GM19025 (cell line): ENCODE results near the gene MYO1E.
"Not testable (repeated sequence)": the region's sequence is repeated elsewhere in the genome, so short reads cannot be mapped to it uniquely, and the experiment has no call there.

Experiments
- ATAC-seq: cut with Tn5 transposase; IDR thresholded peaks from one replicate; pipeline ENCODE4 v1.9.1; 2021; ENCODE audit warnings: mild to moderate bottlenecking, low read depth, moderate library complexity; ENCODE audit not compliant: unreplicated experiment

MYO1E gene

DNA sequence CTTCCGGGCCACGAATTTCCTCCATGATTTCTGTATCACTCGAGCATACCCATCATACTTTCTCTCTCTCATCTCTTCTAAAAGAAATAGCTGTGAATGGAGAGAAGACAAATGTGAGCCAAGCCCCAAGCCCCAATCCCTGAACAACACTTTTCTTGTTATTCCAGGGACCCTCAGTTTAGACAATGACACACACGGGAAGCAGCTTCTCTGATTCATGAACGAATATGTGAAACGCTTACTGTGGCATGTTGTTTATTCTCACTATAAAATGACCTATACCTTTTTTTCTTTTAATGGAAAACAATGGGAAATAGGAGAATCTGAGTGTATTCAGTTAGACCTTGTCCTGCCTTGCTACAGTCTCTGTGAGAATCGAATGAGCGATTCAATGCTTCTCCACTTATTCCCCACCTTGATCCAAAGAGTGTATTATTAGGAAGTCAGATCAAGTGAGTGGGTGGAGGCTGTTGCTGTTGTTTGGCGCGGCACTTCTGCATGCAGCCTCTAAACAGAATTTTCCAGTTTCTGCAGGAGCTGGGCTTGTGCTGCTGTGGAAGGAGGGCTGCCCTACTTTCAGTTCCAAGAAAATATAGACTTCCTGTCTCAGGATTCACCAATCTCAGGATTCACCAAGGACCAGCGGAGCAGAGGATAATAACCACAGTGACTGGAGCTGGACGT lies 198.4 kb downstream of the MYO1E start:
- ATAC-seq: no peak

DNA sequence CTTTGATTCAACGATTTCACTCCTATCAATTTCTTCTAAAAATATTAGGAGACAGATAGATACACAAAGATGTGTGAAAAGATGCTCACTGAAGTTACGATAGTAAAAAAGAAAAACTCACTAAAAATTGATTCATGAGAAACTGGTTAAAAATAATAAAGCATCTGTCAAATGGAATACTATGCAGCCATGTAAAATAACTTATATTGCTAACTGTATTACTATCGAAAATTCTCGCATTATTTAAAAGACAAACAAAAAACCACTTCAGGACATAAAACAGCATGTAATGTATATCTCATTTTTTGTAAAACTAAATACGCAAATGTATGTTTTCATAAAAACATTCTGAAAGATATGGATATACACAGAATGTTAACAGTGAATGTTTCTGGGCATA lies 199.5 kb downstream of the MYO1E start:
- ATAC-seq: no peak

DNA sequence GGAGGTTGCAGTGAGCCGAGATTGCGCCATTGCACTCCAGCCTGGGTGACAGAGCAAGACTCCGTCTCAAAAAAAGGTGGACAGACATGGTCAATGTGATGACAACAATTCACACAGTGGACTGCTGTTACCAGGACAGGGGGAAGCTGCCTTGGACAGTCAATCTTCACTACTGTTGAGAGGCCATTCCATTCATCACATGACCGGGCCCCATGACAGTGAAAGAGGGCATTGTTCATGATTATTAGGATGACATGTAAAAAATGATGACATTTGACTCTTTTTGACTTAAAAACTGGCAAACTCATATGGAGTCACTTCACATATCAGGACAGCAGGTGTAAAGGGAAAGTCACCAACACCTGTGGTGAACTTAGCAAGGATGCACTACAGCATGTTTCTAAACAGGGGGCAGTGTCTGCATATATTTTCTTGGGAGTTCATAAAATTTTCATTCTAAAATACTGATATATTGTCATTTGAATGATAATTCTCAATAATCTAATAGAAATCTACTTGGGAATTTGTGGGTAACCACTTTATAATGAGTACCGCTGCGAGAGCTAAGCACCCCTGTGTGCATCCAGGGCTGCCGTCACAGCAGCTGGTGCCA lies 200.3 kb downstream of the MYO1E start:
- ATAC-seq: no peak

DNA sequence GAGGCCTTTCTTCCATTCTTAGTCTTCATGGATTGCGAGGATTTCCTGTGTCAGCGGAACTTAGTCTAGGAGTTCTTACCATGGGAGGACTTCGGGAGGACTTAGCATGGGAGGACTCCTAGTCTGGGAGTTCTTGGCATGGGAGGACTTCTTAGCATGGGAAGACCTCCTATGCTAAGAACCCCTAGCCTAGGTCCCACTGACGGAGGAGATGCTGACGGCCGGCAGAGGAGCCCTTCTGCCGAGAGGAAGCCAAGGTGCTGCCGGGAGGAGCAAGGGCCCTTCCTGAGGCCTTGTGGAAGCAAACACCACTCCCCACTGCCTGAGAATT lies 201.6 kb downstream of the MYO1E start:
- ATAC-seq: no peak

DNA sequence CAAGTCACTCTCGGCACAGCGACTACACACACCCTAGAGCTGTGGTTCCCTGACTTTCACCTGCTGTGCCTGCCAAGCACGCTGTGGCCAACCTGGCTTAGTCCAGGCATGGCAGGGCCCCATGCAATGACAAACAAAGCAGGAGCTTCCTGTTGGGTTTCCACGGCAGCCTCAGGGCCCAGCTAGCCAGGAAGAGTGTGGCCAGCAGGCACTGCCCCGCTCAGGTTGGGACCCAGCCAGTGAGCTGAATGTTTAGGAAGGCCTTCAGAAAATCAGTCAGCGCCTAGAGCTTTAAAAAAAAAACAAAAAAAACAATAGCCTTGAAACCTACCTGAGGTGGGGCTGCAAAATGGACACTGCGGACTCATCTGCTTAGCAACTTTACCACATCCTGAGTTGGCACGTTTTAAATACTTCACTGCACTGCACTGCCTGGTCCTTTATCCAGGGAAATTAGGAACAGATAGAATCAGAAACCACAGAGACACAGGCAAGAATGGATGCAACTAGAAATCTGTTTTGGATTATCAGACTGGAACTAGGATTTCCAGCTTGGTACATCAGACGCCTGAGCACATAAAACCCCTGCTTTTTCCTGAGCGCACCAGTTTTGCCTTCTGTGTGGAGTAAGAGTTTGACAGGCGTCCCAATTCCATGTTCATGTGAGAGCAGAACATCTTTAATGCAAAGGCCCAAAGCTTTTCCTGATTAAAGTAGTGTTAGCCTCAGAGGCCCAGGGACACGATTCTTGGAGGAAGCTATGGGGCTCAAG lies 202.2 kb downstream of the MYO1E start:
- ATAC-seq: no peak

DNA sequence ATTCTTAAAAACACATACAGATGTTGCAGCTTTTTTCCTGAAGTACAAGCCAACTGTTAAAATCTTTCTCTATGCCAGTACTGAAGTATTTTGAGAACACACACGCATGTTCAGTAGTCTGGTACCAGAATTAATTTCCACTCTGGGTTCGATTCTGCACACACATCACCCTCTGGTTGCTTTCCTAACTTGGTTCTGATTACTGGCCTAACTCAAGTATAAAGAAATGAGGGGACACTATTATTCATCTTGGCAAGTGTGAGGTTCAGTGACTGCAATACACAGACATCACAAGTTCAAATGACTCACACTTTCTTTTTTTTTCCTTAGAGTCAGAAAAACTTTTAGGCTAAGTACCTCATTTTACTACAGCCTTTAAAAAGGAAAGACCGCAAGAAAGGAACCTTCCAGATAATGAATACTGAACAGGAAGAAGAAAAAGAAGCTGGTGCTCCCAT lies 203.4 kb downstream of the MYO1E start:
- ATAC-seq: no peak

DNA sequence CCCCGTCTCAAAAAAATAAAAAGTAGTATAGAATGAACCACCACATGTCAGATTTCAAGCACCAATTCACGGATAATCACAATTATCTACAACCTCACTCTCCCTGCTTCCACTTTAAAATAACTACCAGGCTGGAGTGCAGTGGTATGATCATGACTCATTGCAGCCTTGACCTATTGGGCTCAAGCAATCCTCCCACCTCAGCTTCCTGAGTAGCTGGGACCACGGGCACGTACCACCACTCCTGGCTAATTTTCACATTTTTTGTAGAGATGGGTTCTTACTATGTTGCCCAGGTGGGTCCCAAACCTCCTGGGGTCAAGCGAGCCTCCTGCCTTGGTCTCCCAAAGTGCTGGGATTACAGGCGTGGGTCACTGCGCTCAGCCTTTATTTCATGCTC lies 204.1 kb downstream of the MYO1E start:
- ATAC-seq: no peak

DNA sequence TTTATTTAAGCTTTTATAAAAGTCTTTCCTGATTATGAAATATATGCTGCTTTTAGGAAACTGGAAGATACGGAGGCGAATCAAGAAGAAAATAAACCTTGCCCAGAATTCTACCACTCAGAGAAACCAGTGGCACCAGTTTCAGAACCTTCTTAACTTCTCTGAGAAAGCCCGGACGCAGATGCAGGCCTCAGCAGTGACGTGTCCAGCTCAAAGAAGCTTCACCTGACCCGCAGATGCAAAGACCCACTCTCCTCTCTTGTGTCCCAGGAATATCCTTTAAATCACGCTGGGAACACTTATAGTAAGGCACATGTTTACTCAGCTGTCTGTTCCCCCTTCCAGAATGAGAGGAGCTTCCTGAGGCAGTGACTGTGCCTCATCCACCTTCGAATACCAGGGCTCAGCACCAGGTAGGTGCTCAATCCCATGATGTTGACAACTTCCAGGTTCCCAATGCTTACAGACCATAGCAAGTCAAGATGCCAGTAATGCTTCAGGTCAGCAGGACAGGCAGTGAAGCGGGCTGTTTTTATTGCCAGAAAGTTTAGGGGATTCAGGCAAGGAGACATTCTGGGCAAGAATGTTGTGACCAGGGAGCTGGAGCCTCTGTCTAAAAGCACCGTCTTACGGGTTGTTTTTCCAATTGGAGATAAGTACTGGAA lies 205.9 kb downstream of the MYO1E start:
- no peak for ATAC-seq

DNA sequence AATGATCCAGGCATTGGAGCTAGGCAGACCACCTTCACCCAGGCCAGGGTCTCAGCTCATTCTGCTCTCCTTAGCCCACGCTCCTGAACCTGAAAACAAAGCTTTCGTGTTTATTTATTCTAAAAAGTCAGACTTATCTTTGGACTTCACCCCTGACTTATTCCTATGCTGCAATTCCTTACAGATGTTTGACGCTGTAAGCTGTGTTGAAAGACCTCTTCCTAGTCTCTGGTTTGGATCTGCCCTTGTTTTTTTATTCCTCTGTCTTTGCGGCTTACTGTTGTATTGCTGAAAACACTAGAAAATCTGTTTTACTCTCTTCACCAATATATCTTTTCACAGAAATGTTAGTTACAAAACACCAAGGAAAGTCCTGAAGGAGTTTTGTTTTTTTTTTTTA lies 206.5 kb downstream of the MYO1E start:
- no peak for ATAC-seq

DNA sequence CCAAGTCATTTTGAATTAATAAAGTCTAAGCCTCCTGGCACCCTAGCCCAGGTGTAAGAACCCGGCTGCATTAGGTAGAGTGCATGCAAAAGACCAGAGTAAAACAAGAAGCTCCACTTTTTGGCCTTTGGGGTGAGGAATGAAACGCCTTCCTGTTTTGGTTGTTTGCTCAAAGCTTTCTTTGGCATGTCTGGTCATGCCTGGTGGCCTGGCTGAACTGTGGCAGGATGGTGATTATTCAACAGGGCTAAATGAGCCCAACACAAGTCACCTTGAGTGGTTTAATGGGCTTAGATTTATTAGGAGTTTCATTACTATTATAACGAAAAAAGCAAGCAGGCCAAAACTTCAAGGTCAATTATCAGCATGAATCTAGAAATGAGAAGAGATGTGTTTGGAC lies 206.9 kb downstream of the MYO1E start:
- ATAC-seq: no peak

DNA sequence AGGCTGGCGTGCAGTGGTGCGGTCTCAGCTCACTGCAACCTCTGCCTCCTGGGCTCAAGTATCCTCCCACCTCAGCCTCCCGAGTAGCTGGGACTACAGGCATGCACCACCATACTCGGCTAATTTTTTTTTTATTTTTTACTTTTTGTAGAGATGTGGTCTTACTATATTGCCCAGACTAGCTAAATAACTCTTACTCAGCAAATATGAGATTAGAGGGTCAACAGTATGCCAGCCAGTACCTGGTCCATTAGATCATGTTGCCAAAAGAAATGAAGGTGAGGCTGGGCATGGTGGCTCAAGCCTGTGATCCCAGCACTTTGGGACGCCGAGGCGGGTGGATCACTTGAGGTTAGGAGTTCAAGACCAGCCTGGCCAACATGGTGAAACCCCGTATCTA lies 210.6 kb downstream of the MYO1E start:
- not testable (repeated sequence) for ATAC-seq

DNA sequence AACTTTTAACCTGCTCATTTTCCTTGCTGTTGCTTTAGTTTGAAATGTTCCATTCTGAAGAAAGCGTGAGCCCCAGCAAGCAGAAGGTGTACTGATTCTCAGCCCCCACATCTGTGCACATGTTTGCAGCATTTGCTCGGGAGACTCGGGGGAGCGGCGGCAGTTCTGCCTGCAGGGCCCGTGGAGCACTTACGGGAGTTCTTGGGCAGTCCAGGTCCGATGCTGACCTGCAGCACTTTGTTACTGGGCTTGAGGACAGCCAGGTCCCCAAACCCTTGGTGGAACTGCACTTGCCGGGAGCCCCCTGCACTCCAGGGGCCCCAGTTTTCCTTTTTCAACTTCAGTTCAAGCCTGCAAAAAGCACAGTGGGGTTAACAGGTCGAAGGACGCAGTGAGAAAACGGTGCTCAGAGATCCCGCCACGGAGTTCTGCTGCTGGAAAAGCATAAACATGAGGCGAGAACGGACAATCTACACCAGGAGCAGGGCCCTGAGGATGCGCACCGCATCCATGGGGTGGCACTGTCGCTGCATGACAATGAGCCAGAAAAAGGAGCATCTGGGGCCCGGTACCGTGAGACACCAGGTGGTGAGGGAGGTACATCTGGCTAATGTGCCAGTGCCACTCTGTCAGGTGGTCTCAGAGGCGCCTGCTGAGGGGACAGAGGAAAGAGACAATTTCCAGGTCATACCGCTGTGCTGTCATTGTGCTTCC lies 211.6 kb downstream of the MYO1E start:
- ATAC-seq: no peak

DNA sequence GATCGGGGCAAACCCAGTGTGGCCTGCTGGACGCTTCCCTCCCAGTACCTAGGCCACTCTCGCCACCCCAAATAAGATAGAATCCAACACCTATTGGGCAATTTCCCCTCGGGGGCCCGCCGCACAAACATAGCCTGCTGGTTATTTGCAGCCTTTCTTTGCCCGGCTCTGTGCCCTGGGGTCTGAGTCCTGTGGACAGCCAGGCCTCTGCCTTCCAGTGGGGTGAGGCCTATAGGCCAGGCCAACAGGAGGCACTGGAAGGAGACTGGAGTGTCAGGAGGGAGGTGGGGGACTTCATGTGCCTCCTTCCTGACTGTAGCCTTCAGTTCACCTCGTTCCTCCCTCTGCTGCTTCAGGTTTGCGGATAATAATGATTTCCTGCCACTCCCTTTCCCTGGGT lies 213.5 kb downstream of the MYO1E start:
- ATAC-seq: no peak

DNA sequence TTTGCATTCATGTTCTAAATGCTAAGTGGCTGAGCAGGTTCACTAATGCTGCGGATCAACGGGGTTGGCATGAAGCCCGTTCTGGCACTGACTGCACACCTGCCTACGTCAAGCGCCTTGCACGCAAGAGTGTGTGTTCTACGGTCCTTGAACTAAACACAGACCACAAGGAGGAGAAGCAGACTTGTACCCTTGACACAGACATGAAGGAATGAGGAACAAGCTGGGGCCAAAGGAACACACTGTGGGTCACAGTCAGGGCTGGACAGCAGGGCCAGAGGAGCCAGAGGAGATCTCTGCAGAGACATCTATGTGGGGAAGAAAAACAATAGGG lies 214.0 kb downstream of the MYO1E start:
- no peak for ATAC-seq

DNA sequence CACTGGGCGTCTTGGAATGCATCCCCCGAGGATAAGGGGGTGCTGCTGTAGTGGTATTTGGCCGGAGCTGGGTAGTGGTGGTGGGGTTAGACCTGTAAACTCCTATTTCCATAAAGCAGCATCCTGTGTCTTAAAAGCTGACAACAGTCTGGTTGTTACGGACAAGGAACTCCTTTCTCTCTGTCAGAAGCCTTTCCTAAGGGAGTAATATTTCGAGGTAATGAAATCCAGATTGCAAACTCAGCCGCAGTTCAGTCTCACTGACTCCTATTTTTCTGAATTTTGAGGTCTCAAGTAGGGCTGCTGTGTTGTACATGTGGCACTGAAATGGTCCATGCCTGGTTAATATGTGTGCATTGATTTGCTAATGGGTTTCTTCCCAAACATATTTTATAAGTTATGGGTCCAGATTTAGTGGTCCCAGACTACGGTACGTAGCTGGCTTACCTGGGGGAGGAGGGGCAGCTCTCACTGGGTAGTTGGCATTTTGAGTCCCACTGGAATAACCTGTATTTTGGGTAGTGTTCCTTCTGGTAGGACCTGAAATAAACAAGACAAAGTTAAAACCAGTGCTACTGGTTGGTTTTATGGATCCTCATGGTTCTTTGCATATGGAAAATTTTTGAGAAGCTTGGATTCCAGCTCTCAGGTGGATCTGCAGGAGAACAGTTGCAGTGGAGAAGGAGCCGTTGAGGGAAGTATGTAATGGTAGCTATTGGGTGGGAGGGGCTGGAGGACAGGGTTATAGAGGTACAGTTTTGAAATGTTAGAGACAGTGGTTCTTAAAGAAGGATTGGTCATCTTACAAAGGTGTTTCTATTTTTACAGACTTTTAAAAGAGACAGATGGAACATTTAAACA lies 214.6 kb downstream of the MYO1E start:
- ATAC-seq: no peak

DNA sequence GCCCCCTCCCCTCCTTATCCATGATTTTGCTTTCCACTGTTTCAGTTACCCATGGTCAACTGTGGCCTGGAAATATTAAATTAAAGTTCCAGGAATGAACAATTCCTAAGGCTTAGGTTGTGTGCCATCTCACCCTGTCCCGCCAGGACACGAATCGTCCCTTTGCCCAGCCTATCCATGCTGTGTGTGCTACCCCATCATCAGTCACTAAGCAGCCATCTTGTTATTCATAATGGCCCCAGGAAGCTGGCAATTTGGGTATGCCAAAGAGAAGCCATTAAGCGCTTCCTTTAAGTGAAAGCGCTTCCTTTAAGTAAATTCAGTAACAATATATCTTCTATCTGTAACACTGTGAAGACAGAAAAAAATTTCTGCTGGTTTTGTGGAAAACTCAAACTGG lies 215.3 kb downstream of the MYO1E start:
- ATAC-seq: no peak

DNA sequence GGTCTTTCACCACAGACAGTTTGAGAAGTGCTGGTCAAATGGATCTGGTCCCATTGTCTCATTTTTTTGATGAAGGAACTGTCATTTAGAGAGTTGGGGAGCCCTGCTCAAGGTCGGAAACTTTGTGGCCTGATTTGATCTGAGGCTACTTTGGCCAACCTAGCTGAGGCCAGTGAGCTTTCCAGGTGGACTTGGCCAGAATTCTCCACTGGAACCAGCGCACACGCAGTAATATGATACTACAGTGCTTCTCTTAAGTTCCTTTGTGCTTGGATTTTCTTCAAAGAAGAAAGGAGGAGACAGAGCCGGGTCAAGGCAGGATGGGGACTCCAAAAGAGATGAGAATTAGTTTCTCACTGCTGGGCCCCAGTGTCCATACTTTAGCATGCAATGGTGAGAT lies 217.2 kb downstream of the MYO1E start:
- ATAC-seq: no peak

DNA sequence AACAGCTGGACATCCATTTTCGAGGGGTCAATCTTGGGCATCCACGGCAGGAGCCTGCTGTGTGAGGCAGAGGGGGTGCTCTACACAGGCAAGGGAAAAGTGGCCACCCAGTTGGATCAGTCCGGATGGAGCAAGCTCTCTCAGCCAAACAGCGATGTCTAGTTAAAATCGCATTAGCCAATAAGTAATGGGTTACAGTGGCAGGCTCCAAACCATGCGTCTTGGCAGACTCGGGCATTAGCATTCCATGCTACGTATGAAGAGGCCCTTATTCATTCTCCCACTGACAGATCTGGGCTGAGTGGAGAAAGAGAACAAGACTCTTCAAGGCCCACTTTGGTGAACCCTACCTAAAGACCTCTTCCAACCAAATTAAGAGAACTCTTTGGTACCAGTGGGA lies 218.4 kb downstream of the MYO1E start:
- no peak for ATAC-seq

DNA sequence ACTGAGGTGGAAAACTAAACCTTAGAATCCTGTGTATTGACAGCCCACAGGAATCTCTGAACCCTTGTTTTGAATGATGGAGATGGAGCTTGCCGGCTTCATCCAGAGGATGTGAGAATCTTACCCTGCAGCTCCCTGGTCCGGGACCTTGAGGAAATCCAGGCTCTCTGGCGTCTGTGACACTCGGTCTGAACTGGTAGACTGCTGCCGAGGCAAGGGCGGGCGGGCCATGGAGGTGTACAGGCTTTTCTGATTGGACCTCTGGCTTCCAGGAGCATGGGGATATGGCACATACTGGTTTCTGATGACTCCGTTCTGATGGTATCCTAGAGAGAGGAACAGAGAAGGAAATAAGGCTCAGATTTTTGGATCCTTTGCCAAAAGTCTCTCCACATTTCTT lies 219.2 kb downstream of the MYO1E start:
- ATAC-seq: no peak
